HepG2 (cell line): ENCODE results near the gene SLC25A22. TPM values are rescaled to one million over a fixed set of nuclear protein-coding genes. Genes with fewer than 3 reads are reported as not detected.

ENCODE experiments used
- DZIP1 ChIP-seq: sonication (generic); formaldehyde crosslinking; IDR thresholded peaks from 2 replicates; pipeline ENCODE4 v1.5.0; 2020; ENCODE audit warnings: mild to moderate bottlenecking, missing genetic modification reagents
- ELF1 ChIP-seq: sonication (generic); formaldehyde crosslinking; IDR thresholded peaks from 2 replicates; pipeline ENCODE4 v1.4.0; 2020; ENCODE audit warnings: missing genetic modification reagents
- GATAD2A ChIP-seq: IDR thresholded peaks from 2 replicates; pipeline ENCODE4 v1.6.1; 2016
- GRHL1 ChIP-seq: sonication (generic); formaldehyde crosslinking; conservative IDR thresholded peaks from 2 replicates; pipeline ENCODE4 v1.8.0; 2022; ENCODE audit warnings: missing genetic modification reagents
- NFIB ChIP-seq: sonication (generic); formaldehyde crosslinking; IDR thresholded peaks from 2 replicates; pipeline ENCODE4 v1.9.0; 2021; ENCODE audit warnings: missing genetic modification reagents, mild to moderate bottlenecking, borderline replicate concordance
- NFKBIZ ChIP-seq: IDR thresholded peaks from 2 replicates; pipeline ENCODE4 v1.6.1; 2018; ENCODE audit warnings: missing genetic modification reagents, missing compliant biosample characterization
- RFX5 ChIP-seq: IDR thresholded peaks from 2 replicates; pipeline ENCODE4 v1.6.1; 2011; ENCODE audit warnings: low read depth, low read length, improper control_type of control experiment
- RXRB ChIP-seq: IDR thresholded peaks from 2 replicates; pipeline ENCODE4 v1.6.1; 2016; ENCODE audit warnings: borderline replicate concordance, missing genetic modification reagents, missing compliant biosample characterization
- SAP130 ChIP-seq: IDR thresholded peaks from 2 replicates; pipeline ENCODE4 v1.6.1; 2016; ENCODE audit warnings: low read depth
- SP5 ChIP-seq: IDR thresholded peaks from 2 replicates; pipeline ENCODE4 v1.6.1; 2016; ENCODE audit warnings: low read depth, borderline replicate concordance
- SRSF9 ChIP-seq: fragments of 200-400 bp; formaldehyde crosslinking; IDR thresholded peaks from 2 replicates; pipeline ENCODE4 v1.6.1; 2018; ENCODE audit warnings: borderline replicate concordance, mild to moderate bottlenecking, low read depth, low read length; ENCODE audit not compliant: insufficient read depth, poor library complexity, severe bottlenecking
- ZNF24 ChIP-seq: fragments of 450-650 bp; IDR thresholded peaks from 2 replicates; pipeline ENCODE4 v1.6.1; 2017; ENCODE audit warnings: antibody characterized with exemption, mild to moderate bottlenecking
- ZNF260 ChIP-seq: sonication (generic); formaldehyde crosslinking; IDR thresholded peaks from 2 replicates; pipeline ENCODE4 v1.4.0; 2020; ENCODE audit warnings: missing genetic modification reagents, low read depth, mild to moderate bottlenecking, borderline replicate concordance
- ZNF660 ChIP-seq: sonication (generic); formaldehyde crosslinking; IDR thresholded peaks from 2 replicates; pipeline ENCODE4 v1.5.1; 2020; ENCODE audit warnings: mild to moderate bottlenecking, low read depth, missing genetic modification reagents, borderline replicate concordance
- ZNF740 ChIP-seq: sonication (generic); formaldehyde crosslinking; IDR thresholded peaks from 2 replicates; pipeline ENCODE4 v1.4.0; 2020; ENCODE audit warnings: missing genetic modification reagents
- ZNF773 ChIP-seq: sonication (generic); formaldehyde crosslinking; IDR thresholded peaks from 2 replicates; pipeline ENCODE4 v1.4.0; 2020; ENCODE audit warnings: missing genetic modification reagents, borderline replicate concordance
- ZNF776 ChIP-seq: sonication (generic); formaldehyde crosslinking; IDR thresholded peaks from 2 replicates; pipeline ENCODE4 v1.4.0; 2020; ENCODE audit warnings: mild to moderate bottlenecking, missing genetic modification reagents
- ZNF777 ChIP-seq: sonication (generic); formaldehyde crosslinking; IDR thresholded peaks from 2 replicates; pipeline ENCODE4 v1.4.0; 2020; ENCODE audit warnings: missing genetic modification reagents
- ZSCAN25 ChIP-seq: sonication (generic); formaldehyde crosslinking; IDR thresholded peaks from 2 replicates; pipeline ENCODE4 v1.8.0; 2022; ENCODE audit warnings: mild to moderate bottlenecking, missing genetic modification reagents
- polyA plus RNA-seq, 8 experiments: library from polyadenylated mRNA; depleted of rRNA in 3 of 8; stranded (reverse) in 7 of 8; unstranded in 1 of 8; fragments of >200 nt; fragmentation: Illumina TruSeq in 4 of 8; extraction: Trizol in 4 of 8; gene quantifications; 2 replicates each; pipeline versions ENCODE4 v1.2.1 to v1.2.3, GENCODE V29; 2011 to 2016; ENCODE audit warnings: low read depth in 4 of 8, missing spikeins in 1 of 8, mixed read lengths in 1 of 8; ENCODE audit not compliant: insufficient read depth in 1 of 8
- total RNA-seq, 5 experiments: library from RNA; depleted of rRNA; stranded (reverse); fragments of >200 nt; fragmentation: Illumina TruSeq; extraction: Trizol; gene quantifications; 2 replicates each; pipeline ENCODE4 v1.2.3, GENCODE V29; 2016; ENCODE audit warnings: low read depth in 1 of 5
- TF ChIP-seq, protein P1 (sequence below): sonication (generic); formaldehyde crosslinking; IDR thresholded peaks from 2 replicates; pipeline ENCODE4 v1.4.0; 2020; ENCODE audit warnings: mild to moderate bottlenecking, low read depth, missing genetic modification reagents
- TF ChIP-seq, protein P2 (sequence below): IDR thresholded peaks from 2 replicates; pipeline ENCODE4 v1.4.0; 2020; ENCODE audit warnings: mild to moderate bottlenecking, missing genetic modification reagents

Gene SLC25A22
- total and polyA plus RNA-seq, 2 of the 13 experiments (the other 11 are each of a cell fraction or from before 2014, with no cell fraction given) = 12.4 to 19.2 TPM

GRCh38 chr11:819129-819931 is 21.2 kb upstream of the SLC25A22 start (continued):
- TF ChIP-seq, protein P1, sequence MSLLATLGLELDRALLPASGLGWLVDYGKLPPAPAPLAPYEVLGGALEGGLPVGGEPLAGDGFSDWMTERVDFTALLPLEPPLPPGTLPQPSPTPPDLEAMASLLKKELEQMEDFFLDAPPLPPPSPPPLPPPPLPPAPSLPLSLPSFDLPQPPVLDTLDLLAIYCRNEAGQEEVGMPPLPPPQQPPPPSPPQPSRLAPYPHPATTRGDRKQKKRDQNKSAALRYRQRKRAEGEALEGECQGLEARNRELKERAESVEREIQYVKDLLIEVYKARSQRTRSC = no peak
- TF ChIP-seq GRHL1 (CRISPR knock-in tag) = no peak
- TF ChIP-seq ZNF777 (CRISPR knock-in tag) = no peak
- peak; percentile 56 for TF ChIP-seq ZSCAN25
- TF ChIP-seq RFX5 = no peak
- TF ChIP-seq ZNF776 = no peak; the same call in 1 of the 2 replicates
- TF ChIP-seq SRSF9 = no peak
- no peak for TF ChIP-seq NFIB (CRISPR knock-in tag)
- TF ChIP-seq ZNF260 (CRISPR knock-in tag) = no peak
- no peak for TF ChIP-seq NFKBIZ
- peak; percentile 68 for TF ChIP-seq SAP130
- TF ChIP-seq ZNF660 = no peak
- 0 out of 2 replicates have a peak, but pooled peaks have one; percentile 21 for TF ChIP-seq SP5 (CRISPR knock-in tag)
- no peak for TF ChIP-seq ELF1
- TF ChIP-seq, protein P2, sequence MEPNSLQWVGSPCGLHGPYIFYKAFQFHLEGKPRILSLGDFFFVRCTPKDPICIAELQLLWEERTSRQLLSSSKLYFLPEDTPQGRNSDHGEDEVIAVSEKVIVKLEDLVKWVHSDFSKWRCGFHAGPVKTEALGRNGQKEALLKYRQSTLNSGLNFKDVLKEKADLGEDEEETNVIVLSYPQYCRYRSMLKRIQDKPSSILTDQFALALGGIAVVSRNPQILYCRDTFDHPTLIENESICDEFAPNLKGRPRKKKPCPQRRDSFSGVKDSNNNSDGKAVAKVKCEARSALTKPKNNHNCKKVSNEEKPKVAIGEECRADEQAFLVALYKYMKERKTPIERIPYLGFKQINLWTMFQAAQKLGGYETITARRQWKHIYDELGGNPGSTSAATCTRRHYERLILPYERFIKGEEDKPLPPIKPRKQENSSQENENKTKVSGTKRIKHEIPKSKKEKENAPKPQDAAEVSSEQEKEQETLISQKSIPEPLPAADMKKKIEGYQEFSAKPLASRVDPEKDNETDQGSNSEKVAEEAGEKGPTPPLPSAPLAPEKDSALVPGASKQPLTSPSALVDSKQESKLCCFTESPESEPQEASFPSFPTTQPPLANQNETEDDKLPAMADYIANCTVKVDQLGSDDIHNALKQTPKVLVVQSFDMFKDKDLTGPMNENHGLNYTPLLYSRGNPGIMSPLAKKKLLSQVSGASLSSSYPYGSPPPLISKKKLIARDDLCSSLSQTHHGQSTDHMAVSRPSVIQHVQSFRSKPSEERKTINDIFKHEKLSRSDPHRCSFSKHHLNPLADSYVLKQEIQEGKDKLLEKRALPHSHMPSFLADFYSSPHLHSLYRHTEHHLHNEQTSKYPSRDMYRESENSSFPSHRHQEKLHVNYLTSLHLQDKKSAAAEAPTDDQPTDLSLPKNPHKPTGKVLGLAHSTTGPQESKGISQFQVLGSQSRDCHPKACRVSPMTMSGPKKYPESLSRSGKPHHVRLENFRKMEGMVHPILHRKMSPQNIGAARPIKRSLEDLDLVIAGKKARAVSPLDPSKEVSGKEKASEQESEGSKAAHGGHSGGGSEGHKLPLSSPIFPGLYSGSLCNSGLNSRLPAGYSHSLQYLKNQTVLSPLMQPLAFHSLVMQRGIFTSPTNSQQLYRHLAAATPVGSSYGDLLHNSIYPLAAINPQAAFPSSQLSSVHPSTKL (CRISPR knock-in tag) = no peak
- no peak for TF ChIP-seq RXRB (CRISPR knock-in tag)
- TF ChIP-seq ZNF773 (CRISPR knock-in tag) = no peak
- TF ChIP-seq DZIP1 (CRISPR knock-in tag) = peak; percentile 41; the same call in 1 of the 2 replicates
- TF ChIP-seq ZNF24 = no peak
- TF ChIP-seq GATAD2A (CRISPR knock-in tag) = peak; percentile 10; the same call in 1 of the 2 replicates
- no peak for TF ChIP-seq ZNF740 (CRISPR knock-in tag)
